ENCODE results near the gene CEBPZ. TPM values are rescaled to one million over a fixed set of nuclear protein-coding genes. Genes with fewer than 3 reads are reported as not detected.
"Not testable (repeated sequence)": the region's sequence is repeated elsewhere in the genome, so short reads cannot be mapped to it uniquely, and the experiment has no call there.

Gene CEBPZ
- total RNA-seq, 2 donors from 2014 or later = 23.5 to 27.5 TPM

- no peak overlapping the region for H3K27ac ChIP-seq
- no peak for TF ChIP-seq CTCF (IDR thresholded peaks at IDR 0.05)
- no peaks in the 10 kb centered on the region for H3K27me3 ChIP-seq
- DNase-seq (ENCODE audit: low spot score) = no peak
- no peak overlapping the region for H3K4me3 ChIP-seq
- H3K9me3 ChIP-seq = no peaks in the 10 kb centered on the region
- H3K4me1 ChIP-seq = peaks cover 0 to 33% of the 10 kb centered on the region in 2 donors
- H3K36me3 ChIP-seq = peaks cover 14% of the 10 kb centered on the region
Measured at GRCh38 chr2:37228788-37229187, 2.6 kb downstream of the CEBPZ start.

- DNase-seq (ENCODE audit: low spot score) = no peak
- H3K4me3 ChIP-seq = no peak overlapping the region
- peaks cover 28% of the 10 kb centered on the region for H3K36me3 ChIP-seq
- H3K9me3 ChIP-seq = no peaks in the 10 kb centered on the region
- H3K27me3 ChIP-seq = no peaks in the 10 kb centered on the region
- peaks cover 0 to 18% of the 10 kb centered on the region in 2 donors for H3K4me1 ChIP-seq
- TF ChIP-seq CTCF (IDR thresholded peaks at IDR 0.05) = no peak
- H3K27ac ChIP-seq = no peak overlapping the region
Measured at GRCh38 chr2:37226863-37227262, 4.5 kb downstream of the CEBPZ start.

- peaks cover 41% of the 10 kb centered on the region for H3K36me3 ChIP-seq
- DNase-seq (ENCODE audit: low spot score); H3K9me3 ChIP-seq; H3K4me3 ChIP-seq; H3K27ac ChIP-seq; H3K27me3 ChIP-seq: not testable (repeated sequence)
- H3K4me1 ChIP-seq = peaks cover 0 to 12% of the 10 kb centered on the region in 2 donors
Measured at GRCh38 chr2:37225129-37225528, 6.3 kb downstream of the CEBPZ start.

GRCh38 chr2:37224063-37224462, 7.3 kb downstream of the CEBPZ start:
- Histone ChIP-seq H3K9me3 (no peaks in the 10 kb centered on the region), H3K36me3 (peaks cover 51% of the 10 kb centered on the region)
- no peak for TF ChIP-seq CTCF (IDR thresholded peaks at IDR 0.05)

GRCh38 chr2:37223131-37223530, 8.3 kb downstream of the CEBPZ start:
- Histone ChIP-seq H3K36me3 (peaks cover 53% of the 10 kb centered on the region), H3K27me3 (no peaks in the 10 kb centered on the region), H3K9me3 (no peaks in the 10 kb centered on the region), H3K27ac (no peak overlapping the region), H3K4me1 (no peaks in the 10 kb centered on the region), H3K4me3 (no peak overlapping the region)
- DNase-seq (ENCODE audit: low spot score) = no peak
- no peak for TF ChIP-seq CTCF (IDR thresholded peaks at IDR 0.05)

More at GRCh38 chr2:37224063-37224462, 7.3 kb downstream of the CEBPZ start:
- H3K27me3 ChIP-seq = no peaks in the 10 kb centered on the region
- DNase-seq (ENCODE audit: low spot score) = no peak
- H3K27ac ChIP-seq = no peak overlapping the region
- no peak overlapping the region for H3K4me3 ChIP-seq
- peaks cover 0 to under 1% of the 10 kb centered on the region in 2 donors for H3K4me1 ChIP-seq

GRCh38 chr2:37219046-37219445, 12.3 kb downstream of the CEBPZ start:
- no peak for DNase-seq (ENCODE audit: low spot score)

More at GRCh38 chr2:37219046-37219445, 12.3 kb downstream of the CEBPZ start:
- no peaks in the 10 kb centered on the region for H3K9me3 ChIP-seq
- H3K36me3 ChIP-seq = peaks cover 77% of the 10 kb centered on the region
- H3K4me3 ChIP-seq = no peak overlapping the region
- no peak for TF ChIP-seq CTCF (IDR thresholded peaks at IDR 0.05)
- no peaks in the 10 kb centered on the region for H3K27me3 ChIP-seq
- no peak overlapping the region for H3K27ac ChIP-seq
- no peaks in the 10 kb centered on the region for H3K4me1 ChIP-seq
